Measurements from ENCODE around the gene C1orf74.

DNA sequence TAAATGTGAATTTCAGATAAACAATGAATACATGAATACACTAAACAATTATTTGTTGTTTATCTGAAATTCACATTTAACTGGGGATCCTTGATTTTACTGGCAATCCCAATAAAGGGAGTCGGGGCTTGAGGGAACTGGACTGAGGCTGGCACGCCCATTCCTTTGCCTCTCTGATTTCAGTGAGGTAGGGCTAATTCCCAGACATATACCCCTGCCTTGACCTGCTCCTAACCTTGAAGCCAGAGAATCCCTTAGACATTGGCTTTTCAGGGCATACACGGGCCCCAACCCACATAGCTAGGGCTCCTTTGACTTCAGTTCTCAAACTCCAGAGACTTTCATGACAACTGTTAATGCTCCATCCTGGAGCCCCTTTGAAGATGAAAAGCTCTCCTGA, 32.6 kb upstream of the C1orf74 start:
- TF ChIP-seq, protein P1, sequence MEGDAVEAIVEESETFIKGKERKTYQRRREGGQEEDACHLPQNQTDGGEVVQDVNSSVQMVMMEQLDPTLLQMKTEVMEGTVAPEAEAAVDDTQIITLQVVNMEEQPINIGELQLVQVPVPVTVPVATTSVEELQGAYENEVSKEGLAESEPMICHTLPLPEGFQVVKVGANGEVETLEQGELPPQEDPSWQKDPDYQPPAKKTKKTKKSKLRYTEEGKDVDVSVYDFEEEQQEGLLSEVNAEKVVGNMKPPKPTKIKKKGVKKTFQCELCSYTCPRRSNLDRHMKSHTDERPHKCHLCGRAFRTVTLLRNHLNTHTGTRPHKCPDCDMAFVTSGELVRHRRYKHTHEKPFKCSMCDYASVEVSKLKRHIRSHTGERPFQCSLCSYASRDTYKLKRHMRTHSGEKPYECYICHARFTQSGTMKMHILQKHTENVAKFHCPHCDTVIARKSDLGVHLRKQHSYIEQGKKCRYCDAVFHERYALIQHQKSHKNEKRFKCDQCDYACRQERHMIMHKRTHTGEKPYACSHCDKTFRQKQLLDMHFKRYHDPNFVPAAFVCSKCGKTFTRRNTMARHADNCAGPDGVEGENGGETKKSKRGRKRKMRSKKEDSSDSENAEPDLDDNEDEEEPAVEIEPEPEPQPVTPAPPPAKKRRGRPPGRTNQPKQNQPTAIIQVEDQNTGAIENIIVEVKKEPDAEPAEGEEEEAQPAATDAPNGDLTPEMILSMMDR (IDR thresholded peaks at IDR 0.05; ENCODE audit: low read depth, low read length): no peak
- no peak for TF ChIP-seq EZH2phosphoT487 (IDR thresholded peaks at IDR 0.05; ENCODE audit: low read depth)
